ENCODE measurements around the gene TMEM163.

DNA sequence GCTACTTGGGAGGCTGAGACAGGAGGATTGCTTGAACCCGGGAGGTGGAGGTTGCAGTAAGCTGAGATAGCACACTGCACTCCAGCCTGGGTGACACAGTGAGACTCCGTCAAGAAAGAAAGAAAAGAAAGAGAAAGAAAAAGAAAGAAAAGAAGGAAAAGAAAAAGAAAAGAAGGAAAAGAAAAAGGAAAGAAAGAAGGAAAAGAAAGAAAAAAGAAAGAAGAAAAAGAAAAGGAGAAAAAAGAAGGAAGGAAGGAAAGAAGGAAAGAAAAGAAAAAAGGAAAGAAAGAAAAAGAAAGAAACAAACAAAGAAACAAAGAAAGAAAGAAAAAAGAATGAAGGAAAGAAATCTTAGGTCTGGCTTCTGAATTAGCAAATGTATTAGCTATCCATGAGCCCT is 150.4 kb downstream of the TMEM163 start:
- TF ChIP-seq, protein P1, sequence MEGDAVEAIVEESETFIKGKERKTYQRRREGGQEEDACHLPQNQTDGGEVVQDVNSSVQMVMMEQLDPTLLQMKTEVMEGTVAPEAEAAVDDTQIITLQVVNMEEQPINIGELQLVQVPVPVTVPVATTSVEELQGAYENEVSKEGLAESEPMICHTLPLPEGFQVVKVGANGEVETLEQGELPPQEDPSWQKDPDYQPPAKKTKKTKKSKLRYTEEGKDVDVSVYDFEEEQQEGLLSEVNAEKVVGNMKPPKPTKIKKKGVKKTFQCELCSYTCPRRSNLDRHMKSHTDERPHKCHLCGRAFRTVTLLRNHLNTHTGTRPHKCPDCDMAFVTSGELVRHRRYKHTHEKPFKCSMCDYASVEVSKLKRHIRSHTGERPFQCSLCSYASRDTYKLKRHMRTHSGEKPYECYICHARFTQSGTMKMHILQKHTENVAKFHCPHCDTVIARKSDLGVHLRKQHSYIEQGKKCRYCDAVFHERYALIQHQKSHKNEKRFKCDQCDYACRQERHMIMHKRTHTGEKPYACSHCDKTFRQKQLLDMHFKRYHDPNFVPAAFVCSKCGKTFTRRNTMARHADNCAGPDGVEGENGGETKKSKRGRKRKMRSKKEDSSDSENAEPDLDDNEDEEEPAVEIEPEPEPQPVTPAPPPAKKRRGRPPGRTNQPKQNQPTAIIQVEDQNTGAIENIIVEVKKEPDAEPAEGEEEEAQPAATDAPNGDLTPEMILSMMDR (IDR thresholded peaks at IDR 0.05 in 2 of 3, conservative IDR thresholded peaks at IDR 0.05 in 1 of 3; ENCODE audit: borderline replicate concordance in 1 of 3, insufficient read depth in 1 of 3, low read depth in 2 of 3, low read length in 2 of 3), result no peak
- no peak for TF ChIP-seq POLR2AphosphoS5 (IDR thresholded peaks at IDR 0.05; ENCODE audit: low read depth, low read length)
- no peak for TF ChIP-seq EGR1 (IDR thresholded peaks at IDR 0.05; ENCODE audit: low read depth)
- TF ChIP-seq, protein P2, sequence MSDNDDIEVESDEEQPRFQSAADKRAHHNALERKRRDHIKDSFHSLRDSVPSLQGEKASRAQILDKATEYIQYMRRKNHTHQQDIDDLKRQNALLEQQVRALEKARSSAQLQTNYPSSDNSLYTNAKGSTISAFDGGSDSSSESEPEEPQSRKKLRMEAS (IDR thresholded peaks at IDR 0.05), result no peak
- TF ChIP-seq, protein P3, sequence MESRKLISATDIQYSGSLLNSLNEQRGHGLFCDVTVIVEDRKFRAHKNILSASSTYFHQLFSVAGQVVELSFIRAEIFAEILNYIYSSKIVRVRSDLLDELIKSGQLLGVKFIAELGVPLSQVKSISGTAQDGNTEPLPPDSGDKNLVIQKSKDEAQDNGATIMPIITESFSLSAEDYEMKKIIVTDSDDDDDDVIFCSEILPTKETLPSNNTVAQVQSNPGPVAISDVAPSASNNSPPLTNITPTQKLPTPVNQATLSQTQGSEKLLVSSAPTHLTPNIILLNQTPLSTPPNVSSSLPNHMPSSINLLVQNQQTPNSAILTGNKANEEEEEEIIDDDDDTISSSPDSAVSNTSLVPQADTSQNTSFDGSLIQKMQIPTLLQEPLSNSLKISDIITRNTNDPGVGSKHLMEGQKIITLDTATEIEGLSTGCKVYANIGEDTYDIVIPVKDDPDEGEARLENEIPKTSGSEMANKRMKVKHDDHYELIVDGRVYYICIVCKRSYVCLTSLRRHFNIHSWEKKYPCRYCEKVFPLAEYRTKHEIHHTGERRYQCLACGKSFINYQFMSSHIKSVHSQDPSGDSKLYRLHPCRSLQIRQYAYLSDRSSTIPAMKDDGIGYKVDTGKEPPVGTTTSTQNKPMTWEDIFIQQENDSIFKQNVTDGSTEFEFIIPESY (IDR thresholded peaks at IDR 0.05; ENCODE audit: extremely low read depth, insufficient replicate concordance, low read length), result no peak

Data from HCT116 (cell line).